HFF-Myc (cell line): ENCODE measurements around the gene ADM.

Experiments
- DNase-seq: peaks from one replicate; pipeline ENCODE4 v3.0.0-alpha.2; 2011; ENCODE audit warnings: low read depth; ENCODE audit errors: extremely low read depth
- H3K4me3 ChIP-seq: replicated peaks from 2 replicates; pipeline ENCODE4 v1.5.1; 2011; ENCODE audit warnings: low read depth, mild to moderate bottlenecking, control low read depth, low read length
- TF ChIP-seq, protein P1 (sequence below): IDR thresholded peaks from 2 replicates; pipeline ENCODE4 v1.5.1; 2012; ENCODE audit warnings: mild to moderate bottlenecking, low read depth, low read length, control low read depth; ENCODE audit errors: missing control alignments

The ADM gene

GRCh38 chr11:10283991-10284390, 20.9 kb upstream of the ADM start:
- H3K4me3 ChIP-seq, result no peak overlapping the region
- DNase-seq, result no peak
- TF ChIP-seq, protein P1, sequence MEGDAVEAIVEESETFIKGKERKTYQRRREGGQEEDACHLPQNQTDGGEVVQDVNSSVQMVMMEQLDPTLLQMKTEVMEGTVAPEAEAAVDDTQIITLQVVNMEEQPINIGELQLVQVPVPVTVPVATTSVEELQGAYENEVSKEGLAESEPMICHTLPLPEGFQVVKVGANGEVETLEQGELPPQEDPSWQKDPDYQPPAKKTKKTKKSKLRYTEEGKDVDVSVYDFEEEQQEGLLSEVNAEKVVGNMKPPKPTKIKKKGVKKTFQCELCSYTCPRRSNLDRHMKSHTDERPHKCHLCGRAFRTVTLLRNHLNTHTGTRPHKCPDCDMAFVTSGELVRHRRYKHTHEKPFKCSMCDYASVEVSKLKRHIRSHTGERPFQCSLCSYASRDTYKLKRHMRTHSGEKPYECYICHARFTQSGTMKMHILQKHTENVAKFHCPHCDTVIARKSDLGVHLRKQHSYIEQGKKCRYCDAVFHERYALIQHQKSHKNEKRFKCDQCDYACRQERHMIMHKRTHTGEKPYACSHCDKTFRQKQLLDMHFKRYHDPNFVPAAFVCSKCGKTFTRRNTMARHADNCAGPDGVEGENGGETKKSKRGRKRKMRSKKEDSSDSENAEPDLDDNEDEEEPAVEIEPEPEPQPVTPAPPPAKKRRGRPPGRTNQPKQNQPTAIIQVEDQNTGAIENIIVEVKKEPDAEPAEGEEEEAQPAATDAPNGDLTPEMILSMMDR, result no peak

DNA sequence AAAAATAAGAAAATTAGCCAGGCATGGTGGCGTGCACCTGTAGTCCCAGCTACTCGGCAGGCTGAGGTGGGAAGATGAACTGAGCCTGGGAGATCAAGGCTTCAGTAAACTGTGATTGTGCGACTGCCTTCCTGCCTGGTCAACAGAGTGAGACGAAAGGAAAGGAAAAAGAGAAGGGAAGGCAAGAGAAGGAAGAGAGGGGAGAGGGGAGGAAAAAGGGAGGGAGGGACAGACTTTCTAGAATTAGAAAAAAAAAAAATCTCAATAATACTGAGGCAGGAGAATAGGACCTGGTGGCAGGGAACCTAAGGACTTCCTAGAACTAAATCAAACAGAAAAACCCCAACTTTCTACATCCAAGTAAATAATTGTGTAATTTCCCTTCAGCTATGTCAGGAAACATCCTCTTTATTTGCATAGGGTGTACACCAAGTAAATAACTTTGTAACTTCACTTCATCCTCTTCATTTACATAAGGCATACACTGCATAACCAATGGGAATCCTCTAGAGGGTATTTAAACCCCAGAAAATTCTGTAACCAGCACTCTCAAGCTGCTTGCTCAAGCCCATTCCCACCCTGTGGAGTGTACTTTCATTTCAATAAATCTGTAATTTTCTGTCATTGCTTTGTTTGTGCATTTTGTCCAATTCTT, 19.6 kb upstream of the ADM start:
- no peak overlapping the region for H3K4me3 ChIP-seq
- TF ChIP-seq, protein P1, result no peak
- no peak for DNase-seq

- TF ChIP-seq, protein P1, result no peak
- DNase-seq, result no peak
- H3K4me3 ChIP-seq, result no peak overlapping the region
These were observed 17.7 kb upstream of the ADM start for GRCh38 chr11:10287140-10287539.

- TF ChIP-seq, protein P1, result no peak
- no peak overlapping the region for H3K4me3 ChIP-seq
- no peak for DNase-seq
These were observed 16.8 kb upstream of the ADM start for GRCh38 chr11:10287766-10288715.

DNA sequence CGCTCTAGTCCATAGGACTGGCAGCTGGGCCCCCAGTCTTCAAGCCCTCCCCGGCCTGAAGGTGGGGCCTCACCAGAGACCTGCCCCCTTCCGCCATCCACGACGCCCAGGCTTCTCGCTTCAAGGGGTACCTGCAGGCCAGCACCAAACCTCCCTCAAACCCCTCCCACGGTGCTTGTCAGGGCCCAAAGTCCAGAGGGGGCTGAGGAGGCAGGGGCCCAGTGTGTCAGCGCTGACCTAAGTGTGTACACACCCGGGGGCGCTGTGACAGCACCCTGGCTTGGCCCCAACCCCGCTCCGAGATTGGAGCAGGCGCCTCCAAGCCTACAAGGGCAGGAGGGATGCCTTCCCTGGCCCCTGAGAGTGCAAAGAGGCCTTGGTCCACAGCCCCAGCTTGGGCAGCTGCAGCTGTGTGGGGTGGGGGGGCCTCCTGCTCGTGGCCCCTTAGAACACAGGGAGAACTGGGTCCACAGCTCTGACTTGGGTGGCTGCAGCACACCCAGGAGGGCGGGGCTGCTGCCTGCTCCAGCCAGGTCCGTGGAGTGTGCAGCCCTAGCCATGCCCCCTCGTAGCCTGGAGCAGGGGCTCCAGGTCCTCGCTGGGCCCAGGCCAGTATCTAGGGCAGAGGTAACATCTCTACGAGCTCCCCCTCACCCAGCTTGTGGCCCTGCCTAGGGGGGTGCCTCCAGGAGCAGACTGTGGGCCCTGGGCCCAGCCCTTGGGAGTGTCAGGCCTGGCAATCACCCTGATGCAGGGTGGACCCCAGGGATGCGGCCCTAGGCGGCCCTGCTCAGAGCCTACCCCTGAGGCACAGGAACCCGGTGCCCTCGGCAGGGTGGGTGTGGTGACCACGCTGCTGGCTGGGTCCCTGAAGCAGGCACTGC, 15.8 kb upstream of the ADM start:
- TF ChIP-seq, protein P1, result no peak
- DNase-seq, result no peak
- no peak overlapping the region for H3K4me3 ChIP-seq

GRCh38 chr11:10289765-10290380, 15.0 kb upstream of the ADM start:
- no peak overlapping the region for H3K4me3 ChIP-seq
- TF ChIP-seq, protein P1, result no peak
- DNase-seq, result no peak
